GM12864 (cell line): ENCODE results near the gene AUP1.
"Not testable (repeated sequence)": the region's sequence is repeated elsewhere in the genome, so short reads cannot be mapped to it uniquely, and the experiment has no call there.

Experiments used
- DNase-seq: peaks from one replicate; pipeline ENCODE4 v3.0.0-alpha.2; 2011; ENCODE audit warnings: low read depth
- H3K4me3 ChIP-seq: 2 replicates; pipeline ENCODE4 v1.5.1; 2011; ENCODE audit warnings: mild to moderate bottlenecking, low read depth, low read length, control low read depth
- TF ChIP-seq, protein P1 (sequence below): IDR thresholded peaks from 2 replicates; pipeline ENCODE4 v1.5.1; 2011; ENCODE audit warnings: low read depth, mild to moderate bottlenecking, moderate library complexity, low read length, control low read depth, inconsistent platforms; ENCODE audit errors: missing control alignments

Gene AUP1

DNA sequence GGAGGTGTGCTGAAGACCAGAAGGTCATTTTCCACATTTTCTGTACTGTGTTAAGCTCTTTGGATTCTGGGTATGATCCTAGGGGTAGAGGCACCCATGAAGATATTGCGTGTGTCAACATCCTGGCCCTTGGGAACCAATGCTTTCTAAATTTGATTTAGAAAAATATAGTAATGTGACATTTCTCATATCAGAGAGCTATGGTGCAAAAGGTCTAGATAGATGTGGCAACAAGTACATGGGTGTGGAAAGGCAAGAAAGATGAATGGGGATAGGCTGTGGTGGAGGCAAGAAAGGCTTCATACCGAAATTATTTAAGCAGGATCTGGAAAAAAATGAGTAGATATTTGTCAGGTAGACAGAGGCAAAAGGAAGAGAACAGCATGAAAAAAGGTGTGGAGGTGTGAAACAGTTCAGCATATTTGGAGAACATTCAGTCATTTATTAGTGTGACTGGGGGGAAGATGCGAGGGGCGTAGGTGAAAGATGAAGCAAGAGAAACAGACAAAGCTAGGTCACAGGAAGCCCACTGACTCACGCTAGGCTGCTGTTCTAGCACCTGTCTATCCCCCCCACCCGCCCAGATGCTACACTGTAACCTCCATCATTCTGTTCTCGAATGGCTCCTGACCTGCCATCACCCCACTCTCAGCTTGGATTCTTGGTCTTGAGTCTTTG is 36.7 kb upstream of the AUP1 start:
- H3K4me3 ChIP-seq, result no peak overlapping the region
- no peak for DNase-seq
- TF ChIP-seq, protein P1, sequence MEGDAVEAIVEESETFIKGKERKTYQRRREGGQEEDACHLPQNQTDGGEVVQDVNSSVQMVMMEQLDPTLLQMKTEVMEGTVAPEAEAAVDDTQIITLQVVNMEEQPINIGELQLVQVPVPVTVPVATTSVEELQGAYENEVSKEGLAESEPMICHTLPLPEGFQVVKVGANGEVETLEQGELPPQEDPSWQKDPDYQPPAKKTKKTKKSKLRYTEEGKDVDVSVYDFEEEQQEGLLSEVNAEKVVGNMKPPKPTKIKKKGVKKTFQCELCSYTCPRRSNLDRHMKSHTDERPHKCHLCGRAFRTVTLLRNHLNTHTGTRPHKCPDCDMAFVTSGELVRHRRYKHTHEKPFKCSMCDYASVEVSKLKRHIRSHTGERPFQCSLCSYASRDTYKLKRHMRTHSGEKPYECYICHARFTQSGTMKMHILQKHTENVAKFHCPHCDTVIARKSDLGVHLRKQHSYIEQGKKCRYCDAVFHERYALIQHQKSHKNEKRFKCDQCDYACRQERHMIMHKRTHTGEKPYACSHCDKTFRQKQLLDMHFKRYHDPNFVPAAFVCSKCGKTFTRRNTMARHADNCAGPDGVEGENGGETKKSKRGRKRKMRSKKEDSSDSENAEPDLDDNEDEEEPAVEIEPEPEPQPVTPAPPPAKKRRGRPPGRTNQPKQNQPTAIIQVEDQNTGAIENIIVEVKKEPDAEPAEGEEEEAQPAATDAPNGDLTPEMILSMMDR, result no peak

DNA sequence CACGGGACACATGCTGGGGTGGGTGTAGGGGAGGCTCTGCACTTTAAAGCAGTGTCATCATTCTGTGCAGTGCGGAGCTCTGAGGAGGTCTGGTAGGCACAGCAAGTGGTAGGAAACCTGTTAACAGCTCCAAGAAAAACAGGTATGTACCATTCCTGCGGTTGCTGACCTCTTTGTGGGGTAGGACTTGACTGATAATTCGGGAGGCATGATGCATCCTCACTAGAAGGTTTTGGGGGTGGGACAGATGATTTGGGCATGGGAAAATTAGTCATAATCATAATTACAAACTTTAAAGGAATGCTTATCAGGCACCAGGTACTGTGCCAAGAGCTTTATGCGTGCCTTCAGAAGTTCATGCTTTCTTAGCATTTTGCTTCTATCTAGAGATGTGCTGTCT is 34.7 kb upstream of the AUP1 start:
- H3K4me3 ChIP-seq, result no peak overlapping the region
- TF ChIP-seq, protein P1, result no peak
- DNase-seq, result no peak

DNA sequence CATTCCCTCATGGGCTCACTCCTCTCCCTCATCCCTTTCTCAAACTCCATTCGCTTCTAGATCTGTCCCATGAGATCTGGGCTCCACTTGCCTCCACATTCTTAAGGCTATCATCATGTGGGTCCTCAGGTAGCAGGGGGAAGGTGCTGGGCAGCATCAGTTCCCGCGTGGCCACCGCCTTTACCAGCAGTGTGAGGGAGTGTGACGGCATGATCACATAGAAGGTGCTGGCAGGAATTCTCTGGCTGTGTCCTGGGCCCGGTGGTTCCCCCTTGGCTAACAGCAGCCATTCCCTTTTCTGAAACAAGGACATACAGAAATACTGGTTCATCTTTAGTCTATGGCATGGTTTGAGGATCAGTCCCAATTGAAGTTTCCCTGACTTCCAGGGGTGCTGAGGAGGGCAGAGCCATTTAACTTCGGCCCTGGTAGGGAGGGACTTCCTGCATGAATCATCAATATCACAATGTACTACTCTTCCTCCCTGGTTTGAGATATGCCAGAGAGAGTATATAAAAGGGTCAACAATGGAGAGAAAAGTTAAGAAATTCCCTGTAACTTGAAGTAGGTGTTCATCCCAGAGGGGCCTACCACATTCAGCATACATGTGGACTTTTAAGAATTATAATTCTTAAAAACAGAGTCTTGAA is 32.7 kb upstream of the AUP1 start:
- H3K4me3 ChIP-seq, result no peak overlapping the region
- no peak for DNase-seq
- TF ChIP-seq, protein P1, result no peak

DNA sequence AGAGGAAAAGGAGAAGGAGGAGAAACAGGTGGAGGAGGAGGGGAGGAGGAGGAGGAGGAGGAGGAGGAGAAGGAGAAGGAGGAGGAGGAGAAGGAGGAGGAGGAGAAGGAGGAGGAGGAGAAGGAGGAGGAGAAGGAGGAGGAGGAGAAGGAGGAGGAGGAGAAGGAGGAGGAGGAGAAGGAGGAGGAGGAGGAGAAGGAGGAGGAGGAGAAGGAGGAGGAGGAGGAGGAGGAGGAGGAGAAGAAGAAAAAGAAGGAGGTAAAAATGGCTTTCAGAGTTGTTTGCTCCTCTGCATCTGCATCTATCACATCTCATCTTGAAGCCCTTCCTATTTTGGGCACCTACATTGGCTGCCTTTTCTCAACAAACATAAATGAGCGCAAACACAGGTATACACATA is 31.5 kb upstream of the AUP1 start:
- DNase-seq, H3K4me3 ChIP-seq: not testable (repeated sequence)

DNA sequence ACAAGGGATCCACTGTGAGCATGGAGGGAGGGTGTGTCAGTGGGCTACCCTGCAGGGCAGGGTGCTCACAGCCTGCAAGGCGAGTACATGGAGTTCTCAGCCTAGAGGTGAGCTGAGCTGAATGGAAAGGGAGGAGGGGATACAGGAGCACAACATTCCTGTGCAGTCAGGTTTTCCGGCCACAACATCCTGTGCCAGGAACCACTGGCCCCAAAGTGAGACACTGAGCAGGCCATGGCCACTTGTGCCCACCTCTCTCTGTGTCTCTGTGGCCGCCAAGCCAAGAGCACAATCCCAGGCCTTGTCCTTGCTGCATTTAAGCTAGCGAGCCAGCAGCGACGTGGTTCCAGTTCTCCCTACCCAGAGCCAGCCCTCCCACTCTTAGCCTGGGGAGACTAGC is 31.1 kb upstream of the AUP1 start:
- TF ChIP-seq, protein P1, result no peak
- DNase-seq, result no peak
- no peak overlapping the region for H3K4me3 ChIP-seq

DNA sequence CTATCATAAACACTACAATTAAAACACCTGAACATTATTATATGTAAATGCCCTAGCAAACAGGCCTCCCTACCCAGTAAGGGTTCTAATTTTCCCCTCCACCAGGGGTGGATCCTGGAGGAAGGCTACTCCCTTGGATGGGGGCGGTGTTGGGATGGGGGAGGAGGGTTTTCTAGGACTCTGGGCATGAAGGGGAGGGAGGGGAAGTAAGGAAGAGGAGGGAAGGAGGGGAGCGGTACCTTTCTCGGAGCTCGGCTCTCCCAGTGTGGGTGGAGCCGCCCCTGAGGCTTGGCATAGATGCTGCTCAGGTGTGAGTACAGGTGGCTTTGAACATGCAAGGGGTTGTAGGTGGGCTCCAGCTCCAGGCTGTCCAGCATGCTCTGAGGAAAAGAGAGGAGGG is 30.4 kb upstream of the AUP1 start:
- no peak for DNase-seq
- no peak overlapping the region for H3K4me3 ChIP-seq
- TF ChIP-seq, protein P1, result no peak

DNA sequence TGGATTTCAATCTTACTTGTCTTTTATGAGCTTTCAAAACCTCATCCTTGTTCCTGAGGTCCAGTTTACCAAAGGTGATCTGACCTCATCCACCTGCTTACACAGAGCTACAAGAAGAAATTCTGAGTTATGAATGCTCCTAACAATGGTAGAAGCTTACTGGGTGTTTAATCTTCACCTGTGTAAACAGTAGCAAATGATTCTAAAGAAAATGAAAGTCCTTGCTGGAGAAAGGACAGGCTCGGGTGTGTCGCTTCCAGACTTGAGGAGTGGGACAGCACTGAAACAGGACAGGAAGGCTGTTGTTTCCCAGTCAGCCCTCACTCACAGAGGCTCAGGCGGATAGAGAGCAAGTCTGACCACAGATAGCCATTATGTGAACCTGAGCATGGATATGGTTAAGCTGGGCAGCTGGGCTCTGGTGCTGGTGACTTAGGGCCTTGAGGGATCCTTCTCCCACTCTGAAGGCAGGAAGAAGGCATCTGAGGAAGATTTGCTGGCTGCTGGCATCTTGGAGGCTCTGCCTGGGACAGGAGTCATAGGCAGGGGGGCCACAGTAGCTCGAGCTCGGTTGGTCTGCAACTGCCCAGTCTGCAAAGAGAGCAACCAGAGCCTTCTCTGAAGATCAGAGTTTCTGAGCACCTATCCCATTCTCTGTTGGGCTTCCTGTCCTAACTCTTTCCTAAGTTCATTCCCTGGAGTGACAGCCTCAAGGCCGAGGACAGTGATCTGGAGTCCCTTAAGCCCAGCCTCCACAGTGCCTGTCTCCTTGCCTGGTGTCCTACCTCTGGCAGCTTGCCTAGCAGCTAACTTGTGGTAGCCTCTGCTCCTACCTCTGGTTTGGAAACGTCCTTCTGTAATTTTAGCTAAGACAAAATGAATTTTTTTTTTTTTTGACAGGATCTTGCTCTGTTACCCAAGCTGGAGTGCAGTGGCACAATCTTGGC is 29.1 kb upstream of the AUP1 start:
- DNase-seq, result no peak
- no peak overlapping the region for H3K4me3 ChIP-seq
- TF ChIP-seq, protein P1, result no peak
